Measurements from ENCODE around the gene ARHGEF18.

ARHGEF18 gene

GRCh38 chr19:7385062-7385461 lies 36.3 kb downstream of the ARHGEF18 start:
- DNase-seq (ENCODE audit: low read depth): no peak

- no peak for DNase-seq (ENCODE audit: low read depth)
Measured at GRCh38 chr19:7386308-7386707, 37.6 kb downstream of the ARHGEF18 start.

- DNase-seq (ENCODE audit: low read depth): no peak
Measured at GRCh38 chr19:7386769-7387168, 38.0 kb downstream of the ARHGEF18 start.

- no peak for DNase-seq (ENCODE audit: low read depth)
Measured at GRCh38 chr19:7391218-7391670, 42.5 kb downstream of the ARHGEF18 start.

GRCh38 chr19:7393459-7393858 lies 44.7 kb downstream of the ARHGEF18 start:
- no peak for DNase-seq (ENCODE audit: low read depth)

- no peak for DNase-seq (ENCODE audit: low read depth)
Measured at GRCh38 chr19:7393939-7394730, 45.4 kb downstream of the ARHGEF18 start.

- peak; percentile 78 for DNase-seq (ENCODE audit: low read depth)
Measured at GRCh38 chr19:7394731-7395359, 46.1 kb downstream of the ARHGEF18 start.

- DNase-seq (ENCODE audit: low read depth): no peak
Measured at GRCh38 chr19:7395360-7396066, 46.8 kb downstream of the ARHGEF18 start.

GRCh38 chr19:7397687-7398086 lies 49.0 kb downstream of the ARHGEF18 start:
- DNase-seq (ENCODE audit: low read depth): peak; percentile 47
